CD8-positive, alpha-beta memory T cell (primary cell): ENCODE results near the gene LRRFIP1. TPM values are rescaled to one million over a fixed set of nuclear protein-coding genes. Genes with fewer than 3 reads are reported as not detected.

ENCODE experiments used
- CTCF ChIA-PET: fragments of 350-600 bp; sonication (Branson Sonifier 250); formaldehyde crosslinking; loops from one replicate; lab custom pipeline; 2021; ENCODE audit warnings: antibody characterized with exemption; lab: Charles Lee
- POLR2A ChIA-PET: fragments of 350-600 bp; sonication (Branson Sonifier 250); formaldehyde crosslinking; loops from one replicate; lab custom pipeline; 2021; ENCODE audit warnings: antibody characterized with exemption; lab: Charles Lee
- DNase-seq, 5 donors: peaks; one replicate each; pipeline versions ENCODE4 v3.0.0 to v3.0.0-alpha.2; 2020 to 2022; ENCODE audit warnings: mixed read lengths in 1 of 5
- H3K27ac ChIP-seq: one replicate; pipeline ENCODE4 v1.7.0; 2013; ENCODE audit warnings: low read depth, mild to moderate bottlenecking, low read length, moderate library complexity
- H3K27me3 ChIP-seq: 2 replicates; pipeline ENCODE4 v1.7.0; 2013; ENCODE audit warnings: low read length, mild to moderate bottlenecking; ENCODE audit not compliant: insufficient read depth, poor library complexity, severe bottlenecking
- H3K36me3 ChIP-seq: 2 replicates; pipeline ENCODE4 v1.7.0; 2013; ENCODE audit warnings: mild to moderate bottlenecking, low read length, moderate library complexity; ENCODE audit not compliant: insufficient read depth
- H3K4me1 ChIP-seq: 2 replicates; pipeline ENCODE4 v1.7.0; 2013; ENCODE audit warnings: mild to moderate bottlenecking, low read length, moderate library complexity; ENCODE audit not compliant: insufficient read depth
- H3K4me3 ChIP-seq: 2 replicates; pipeline ENCODE4 v1.7.0; 2013; ENCODE audit warnings: mild to moderate bottlenecking, low read length
- H3K9me3 ChIP-seq: 2 replicates; pipeline ENCODE4 v1.7.0; 2013; ENCODE audit warnings: mild to moderate bottlenecking, low read length
- H3K27ac Mint-ChIP-seq, 8 donors: one replicate each; pipeline ENCODE4 v1.8.0; 2020 to 2021; ENCODE audit warnings: mixed read lengths in 8 of 8, mild to moderate bottlenecking in 6 of 8, inconsistent platforms in 3 of 8, moderate library complexity in 3 of 8
- H3K27me3 Mint-ChIP-seq, 2 donors: one replicate each; pipeline ENCODE4 v1.8.0; 2020 to 2021; ENCODE audit warnings: mixed read lengths in 2 of 2, mild to moderate bottlenecking in 1 of 2, moderate library complexity in 1 of 2
- H3K36me3 Mint-ChIP-seq, 3 donors: one replicate each; pipeline ENCODE4 v1.8.0; 2020 to 2021; ENCODE audit warnings: mixed read lengths in 3 of 3, inconsistent platforms in 1 of 3, mild to moderate bottlenecking in 1 of 3
- H3K4me1 Mint-ChIP-seq, 3 donors: one replicate each; pipeline ENCODE4 v1.8.0; 2020 to 2021; ENCODE audit warnings: mixed read lengths in 3 of 3, inconsistent platforms in 1 of 3, mild to moderate bottlenecking in 1 of 3
- H3K4me3 Mint-ChIP-seq, 7 donors: one replicate each; pipeline ENCODE4 v1.8.0; 2020 to 2021; ENCODE audit warnings: mixed read lengths in 7 of 7, mild to moderate bottlenecking in 6 of 7, moderate library complexity in 4 of 7, inconsistent platforms in 2 of 7
- H3K9me3 Mint-ChIP-seq, 5 donors: one replicate each; pipeline ENCODE4 v1.8.0; 2020 to 2022; ENCODE audit warnings: mixed read lengths in 5 of 5, mild to moderate bottlenecking in 3 of 5, moderate library complexity in 2 of 5, inconsistent platforms in 1 of 5
- polyA plus RNA-seq: library from polyadenylated mRNA; unstranded; fragments of 300-500 nt; fragmentation: Illumina TruSeq; gene quantifications from one replicate; pipeline ENCODE4 v1.2.3, GENCODE V29; 2021
- total RNA-seq, 2 experiments: library from RNA; stranded (reverse); gene quantifications; one replicate each; pipeline ENCODE4 v1.2.3, GENCODE V29; 2021

LRRFIP1 gene
- total and polyA plus RNA-seq, 3 experiments from 2014 or later: 128 to 192 (median 188) TPM

DNA sequence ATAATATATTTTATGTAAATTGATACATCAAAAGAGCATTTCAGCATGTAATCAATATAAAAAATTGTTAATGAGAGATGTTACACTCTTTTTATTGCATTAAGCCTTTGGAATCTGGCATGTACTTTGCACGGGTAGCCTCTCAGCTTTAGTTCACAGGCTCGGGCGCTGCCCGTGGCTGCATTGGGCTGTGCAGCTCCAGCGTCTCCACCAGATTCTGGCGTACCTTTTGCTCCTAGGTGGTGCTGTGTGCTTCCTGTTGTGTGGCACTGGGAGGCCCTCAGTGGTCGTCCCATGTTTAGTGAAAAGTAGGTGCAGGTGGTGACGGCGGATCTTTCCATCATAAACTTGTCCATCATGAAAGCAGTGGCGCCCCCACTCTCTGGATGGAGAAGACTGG, 24.4 kb downstream of the LRRFIP1 start:
- peaks cover 0 to 2% (median 0%) of the 10 kb centered on the region in 5 donors for H3K9me3 Mint-ChIP-seq
- H3K27me3 ChIP-seq: peaks cover 6% of the 10 kb centered on the region
- CTCF ChIA-PET: no interaction called here

DNA sequence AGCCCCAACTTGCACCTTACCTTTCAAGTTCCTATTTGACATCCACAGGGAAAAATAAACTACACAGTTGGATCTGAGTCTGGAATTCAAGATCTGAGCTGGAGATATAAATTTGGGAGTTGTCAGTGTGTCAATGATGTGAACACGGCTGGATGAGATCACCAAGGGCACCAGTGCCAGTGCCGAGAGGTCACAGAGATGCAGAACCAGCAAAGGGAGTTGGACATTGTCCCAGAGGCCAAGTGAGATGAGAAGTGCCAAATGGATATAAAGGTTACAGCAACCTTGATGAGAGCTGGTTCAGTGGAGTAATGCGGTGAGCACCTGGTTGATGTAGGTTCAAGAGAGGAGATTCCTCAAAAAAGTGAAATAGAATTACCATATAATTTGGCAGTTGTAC, 24.8 kb downstream of the LRRFIP1 start:
- H3K4me1 ChIP-seq: no peaks in the 10 kb centered on the region
- no peaks in the 10 kb centered on the region for H3K9me3 ChIP-seq
- peaks cover 0 to 4% (median 3%) of the 10 kb centered on the region in 3 donors for H3K4me1 Mint-ChIP-seq
- H3K36me3 ChIP-seq: no peaks in the 10 kb centered on the region
- H3K9me3 Mint-ChIP-seq: peaks cover 0 to 2% (median 0%) of the 10 kb centered on the region in 5 donors
- DNase-seq: no peak
- H3K27me3 Mint-ChIP-seq: peaks cover 12 to 63% of the 10 kb centered on the region in 2 donors
- ChIA-PET CTCF (no interaction called here), POLR2A (no interaction called here)
- no peak overlapping the region for H3K4me3 Mint-ChIP-seq
- H3K4me3 ChIP-seq: no peak overlapping the region
- H3K36me3 Mint-ChIP-seq: peaks cover 0 to 13% (median 0%) of the 10 kb centered on the region in 3 donors
- H3K27me3 ChIP-seq: peaks cover 9% of the 10 kb centered on the region
- H3K27ac Mint-ChIP-seq: no peak overlapping the region
- H3K27ac ChIP-seq: no peak overlapping the region

More for the DNA sequence above, 24.4 kb downstream of the LRRFIP1 start:
- peaks cover 0 to 17% (median 0%) of the 10 kb centered on the region in 3 donors for H3K36me3 Mint-ChIP-seq
- H3K27ac Mint-ChIP-seq: no peak overlapping the region
- no peak for DNase-seq
- peaks cover 0 to 4% (median 3%) of the 10 kb centered on the region in 3 donors for H3K4me1 Mint-ChIP-seq
- no peak overlapping the region for H3K4me3 ChIP-seq
- H3K9me3 ChIP-seq: no peaks in the 10 kb centered on the region
- H3K27ac ChIP-seq: no peak overlapping the region
- peaks cover 11 to 63% of the 10 kb centered on the region in 2 donors for H3K27me3 Mint-ChIP-seq
- H3K4me1 ChIP-seq: no peaks in the 10 kb centered on the region
- POLR2A ChIA-PET: no interaction called here
- no peak overlapping the region for H3K4me3 Mint-ChIP-seq
- no peaks in the 10 kb centered on the region for H3K36me3 ChIP-seq

DNA sequence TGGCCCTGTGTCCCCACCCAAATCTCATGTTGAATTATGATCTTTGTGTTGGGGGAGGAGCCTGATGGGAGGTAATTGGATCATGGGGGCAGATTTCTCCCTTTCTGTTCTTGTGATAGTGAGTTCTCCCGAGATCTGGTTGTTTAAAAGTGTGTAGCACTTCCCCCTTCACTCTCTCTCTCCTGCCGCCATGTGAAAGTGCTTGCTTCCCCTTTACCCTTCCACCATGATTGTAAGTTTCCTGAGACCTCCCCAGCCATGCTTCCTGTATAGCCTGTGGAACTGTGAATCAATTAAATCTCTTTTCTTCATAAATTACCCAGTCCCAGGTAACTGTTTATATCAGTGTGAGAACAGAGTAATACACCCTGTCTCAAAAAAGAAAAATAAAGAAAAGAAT, 25.5 kb downstream of the LRRFIP1 start:
- Mint-ChIP-seq H3K4me3 (no peak overlapping the region), H3K27ac (peak overlapping the region in 1 of 8 donors; percentile 43), H3K27me3 (peaks cover 15 to 66% of the 10 kb centered on the region in 2 donors), H3K36me3 (peaks cover 0 to 13% (median 0%) of the 10 kb centered on the region in 3 donors), H3K9me3 (peaks cover 0 to 4% (median 0%) of the 10 kb centered on the region in 5 donors), H3K4me1 (peaks cover 0 to 4% (median 3%) of the 10 kb centered on the region in 3 donors)
- H3K27ac ChIP-seq: no peak overlapping the region
- H3K4me3 ChIP-seq: no peak overlapping the region
- POLR2A ChIA-PET: no interaction called here
- no peaks in the 10 kb centered on the region for H3K9me3 ChIP-seq
- peaks cover 9% of the 10 kb centered on the region for H3K27me3 ChIP-seq
- DNase-seq: no peak
- H3K4me1 ChIP-seq: no peaks in the 10 kb centered on the region
- H3K36me3 ChIP-seq: no peaks in the 10 kb centered on the region
- CTCF ChIA-PET: no interaction called here

DNA sequence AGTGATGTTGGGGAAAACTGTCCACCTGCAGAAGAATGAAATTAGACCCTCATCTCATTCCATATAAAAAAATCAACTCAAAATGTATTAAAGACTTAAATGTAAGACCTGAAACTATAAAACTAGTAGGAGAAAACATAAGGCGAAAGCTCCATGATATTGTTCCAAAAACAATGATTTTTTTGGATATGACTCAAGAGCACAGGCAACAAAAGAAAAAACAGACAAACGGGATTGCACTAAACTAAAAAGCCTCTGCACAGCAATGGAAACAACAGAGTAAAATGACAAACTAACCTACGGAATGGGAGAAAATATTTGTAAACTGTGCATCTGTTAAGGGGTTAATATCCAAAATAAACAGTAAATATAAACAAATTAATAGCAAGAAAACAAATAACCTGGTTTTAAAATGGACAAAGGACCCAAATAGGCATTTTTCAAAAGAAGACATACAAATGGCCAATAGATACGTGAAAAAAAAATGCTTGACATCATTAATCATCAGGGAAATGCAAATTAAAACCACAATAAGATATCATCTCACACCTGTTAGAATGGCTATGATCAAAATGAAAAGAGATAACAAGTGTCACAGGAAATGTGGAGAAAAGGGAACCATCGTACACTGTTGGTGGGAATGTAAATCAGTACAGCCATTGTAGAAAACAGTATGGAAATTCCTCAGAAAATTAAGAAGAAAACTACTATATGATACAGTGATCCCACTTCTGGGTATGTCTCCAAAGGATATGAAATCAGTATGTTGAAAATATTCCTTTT, 26.6 kb downstream of the LRRFIP1 start:
- H3K27ac Mint-ChIP-seq: peak overlapping the region in 1 of 8 donors; percentile 11
- H3K27ac ChIP-seq: no peak overlapping the region
- POLR2A ChIA-PET: no interaction called here
- CTCF ChIA-PET: no interaction called here
- H3K27me3 Mint-ChIP-seq: peaks cover 16 to 65% of the 10 kb centered on the region in 2 donors
- H3K4me1 Mint-ChIP-seq: peaks cover 0 to 4% (median 3%) of the 10 kb centered on the region in 3 donors
- H3K4me3 Mint-ChIP-seq: no peak overlapping the region
- peaks cover 9% of the 10 kb centered on the region for H3K27me3 ChIP-seq
- H3K36me3 ChIP-seq: no peaks in the 10 kb centered on the region
- no peak for DNase-seq
- H3K4me1 ChIP-seq: no peaks in the 10 kb centered on the region
- H3K9me3 ChIP-seq: no peaks in the 10 kb centered on the region
- peaks cover 0 to 13% (median 0%) of the 10 kb centered on the region in 3 donors for H3K36me3 Mint-ChIP-seq
- no peak overlapping the region for H3K4me3 ChIP-seq
- peaks cover 0 to 5% (median 0%) of the 10 kb centered on the region in 5 donors for H3K9me3 Mint-ChIP-seq

DNA sequence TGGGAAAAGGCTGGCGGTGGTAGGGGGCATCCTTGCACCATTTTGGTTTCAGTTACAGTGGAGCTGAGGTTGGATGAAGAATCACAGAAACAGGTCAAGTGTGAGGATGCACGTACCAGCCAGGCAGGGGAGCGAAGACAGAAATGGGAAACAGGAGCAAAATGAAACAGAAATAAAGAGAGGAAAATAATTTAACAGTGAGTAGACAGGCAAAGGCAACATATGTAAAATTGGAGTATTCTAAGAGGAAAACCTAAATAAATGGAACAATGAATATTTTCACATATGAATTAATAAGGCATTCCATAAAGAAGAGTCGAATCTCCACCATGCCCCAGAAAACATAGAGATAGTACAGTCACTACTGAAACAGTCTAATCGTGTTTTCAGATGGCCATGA, 29.7 kb downstream of the LRRFIP1 start:
- H3K9me3 ChIP-seq: no peaks in the 10 kb centered on the region
- POLR2A ChIA-PET: no interaction called here

DNA sequence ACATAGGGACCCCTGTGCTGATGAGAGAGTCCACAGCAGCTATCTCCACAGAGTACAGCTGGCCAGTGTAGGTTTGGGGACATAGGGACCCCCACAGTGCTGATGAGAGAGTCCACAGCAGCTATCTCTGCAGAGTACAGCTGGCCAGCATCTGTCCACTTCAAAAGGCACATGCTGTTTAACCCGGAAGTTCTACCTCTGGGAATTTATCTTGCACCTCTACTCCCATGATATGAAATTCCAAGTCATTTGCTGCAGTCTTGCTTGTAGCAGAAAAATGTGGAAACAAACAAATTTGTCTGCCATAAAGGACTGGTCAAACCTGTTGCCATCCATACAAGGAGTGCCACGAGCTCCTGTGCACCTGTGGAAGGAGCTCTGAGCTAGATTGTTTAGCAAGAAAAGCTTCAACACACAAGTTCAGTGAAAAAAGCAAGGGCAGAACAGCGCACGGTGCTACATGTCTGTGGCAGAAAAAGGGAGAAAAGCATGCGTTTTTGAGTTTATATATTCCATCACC, 33.1 kb downstream of the LRRFIP1 start:
- Mint-ChIP-seq H3K27me3 (peaks cover 12 to 48% of the 10 kb centered on the region in 2 donors), H3K9me3 (peaks cover 0 to 5% (median 0%) of the 10 kb centered on the region in 5 donors), H3K27ac (no peak overlapping the region), H3K36me3 (no peaks in the 10 kb centered on the region), H3K4me3 (no peak overlapping the region), H3K4me1 (peaks cover 4 to 9% (median 7%) of the 10 kb centered on the region in 3 donors)
- Histone ChIP-seq H3K27me3 (peaks cover 4% of the 10 kb centered on the region), H3K27ac (no peak overlapping the region), H3K36me3 (no peaks in the 10 kb centered on the region), H3K4me3 (no peak overlapping the region), H3K4me1 (no peaks in the 10 kb centered on the region), H3K9me3 (no peaks in the 10 kb centered on the region)
- no peak for DNase-seq
- ChIA-PET CTCF (interaction anchor here (1.0 to 2.8 kb wide), 2 partner anchors 13 to 85 kb away, joined by 3 to 10 read pairs; no protein-coding TSS in a partner anchor), POLR2A (no interaction called here)

More for the DNA sequence above, 29.7 kb downstream of the LRRFIP1 start:
- Mint-ChIP-seq H3K9me3 (peaks cover 0 to 5% (median 0%) of the 10 kb centered on the region in 5 donors), H3K27ac (peak overlapping the region in 1 of 8 donors; percentile 65), H3K36me3 (no peaks in the 10 kb centered on the region), H3K4me3 (no peak overlapping the region), H3K4me1 (peaks cover 0 to 4% (median 3%) of the 10 kb centered on the region in 3 donors), H3K27me3 (peaks cover 8 to 52% of the 10 kb centered on the region in 2 donors)
- H3K4me3 ChIP-seq: no peak overlapping the region
- no peaks in the 10 kb centered on the region for H3K36me3 ChIP-seq
- H3K4me1 ChIP-seq: no peaks in the 10 kb centered on the region
- no peak overlapping the region for H3K27ac ChIP-seq
- CTCF ChIA-PET: no interaction called here
- DNase-seq: no peak
- H3K27me3 ChIP-seq: peaks cover 9% of the 10 kb centered on the region

DNA sequence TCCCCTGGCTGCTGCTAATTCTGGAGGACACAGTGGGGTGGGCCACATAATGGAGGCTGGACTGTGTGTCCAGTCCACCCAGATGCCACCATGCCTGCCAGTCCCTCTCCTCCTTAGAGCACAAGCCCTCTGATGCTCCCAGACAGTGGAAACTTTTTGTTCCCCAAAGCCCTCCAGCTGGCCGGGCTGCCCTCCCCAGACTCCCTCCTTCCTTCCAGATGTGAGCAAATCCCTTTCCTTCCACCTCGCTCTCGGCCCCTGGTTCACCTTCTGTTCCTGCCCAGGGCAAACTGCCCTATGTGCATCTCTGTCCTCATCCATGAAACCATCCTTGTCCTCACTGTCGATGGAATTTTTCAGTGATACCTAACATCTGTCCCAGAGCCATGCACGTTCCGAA, 33.9 kb downstream of the LRRFIP1 start:
- H3K36me3 ChIP-seq: no peaks in the 10 kb centered on the region
- Mint-ChIP-seq H3K27me3 (peaks cover 14 to 43% of the 10 kb centered on the region in 2 donors), H3K36me3 (no peaks in the 10 kb centered on the region), H3K4me1 (peaks cover 4 to 7% (median 7%) of the 10 kb centered on the region in 3 donors), H3K9me3 (peaks cover 0 to 5% (median 0%) of the 10 kb centered on the region in 5 donors), H3K4me3 (no peak overlapping the region), H3K27ac (no peak overlapping the region)
- no peaks in the 10 kb centered on the region for H3K9me3 ChIP-seq
- H3K27ac ChIP-seq: no peak overlapping the region
- H3K27me3 ChIP-seq: peaks cover 4% of the 10 kb centered on the region
- CTCF ChIA-PET: interaction anchor here (2.8 kb wide), 1 partner anchor 12 kb away, joined by 10 read pairs; no protein-coding TSS in a partner anchor
- POLR2A ChIA-PET: no interaction called here
- H3K4me3 ChIP-seq: no peak overlapping the region
- no peaks in the 10 kb centered on the region for H3K4me1 ChIP-seq
- DNase-seq: no peak
